HG02840 (cell line): ENCODE data around the gene RBMS3.

Experiments
- ATAC-seq: cut with Tn5 transposase; IDR thresholded peaks from one replicate; pipeline ENCODE4 v1.9.1; 2021; ENCODE audit warnings: mild to moderate bottlenecking, moderate library complexity, moderate number of reproducible peaks; ENCODE audit not compliant: unreplicated experiment, low FRiP score

The RBMS3 gene

GRCh38 chr3:29695643-29696198 lies 414.9 kb downstream of the RBMS3 start:
- no peak for ATAC-seq

GRCh38 chr3:29696311-29696710 lies 415.4 kb downstream of the RBMS3 start:
- ATAC-seq, result no peak

GRCh38 chr3:29697989-29698388 lies 417.1 kb downstream of the RBMS3 start:
- no peak for ATAC-seq

- ATAC-seq, result no peak
These were observed 419.4 kb downstream of the RBMS3 start for GRCh38 chr3:29700256-29700655.

DNA sequence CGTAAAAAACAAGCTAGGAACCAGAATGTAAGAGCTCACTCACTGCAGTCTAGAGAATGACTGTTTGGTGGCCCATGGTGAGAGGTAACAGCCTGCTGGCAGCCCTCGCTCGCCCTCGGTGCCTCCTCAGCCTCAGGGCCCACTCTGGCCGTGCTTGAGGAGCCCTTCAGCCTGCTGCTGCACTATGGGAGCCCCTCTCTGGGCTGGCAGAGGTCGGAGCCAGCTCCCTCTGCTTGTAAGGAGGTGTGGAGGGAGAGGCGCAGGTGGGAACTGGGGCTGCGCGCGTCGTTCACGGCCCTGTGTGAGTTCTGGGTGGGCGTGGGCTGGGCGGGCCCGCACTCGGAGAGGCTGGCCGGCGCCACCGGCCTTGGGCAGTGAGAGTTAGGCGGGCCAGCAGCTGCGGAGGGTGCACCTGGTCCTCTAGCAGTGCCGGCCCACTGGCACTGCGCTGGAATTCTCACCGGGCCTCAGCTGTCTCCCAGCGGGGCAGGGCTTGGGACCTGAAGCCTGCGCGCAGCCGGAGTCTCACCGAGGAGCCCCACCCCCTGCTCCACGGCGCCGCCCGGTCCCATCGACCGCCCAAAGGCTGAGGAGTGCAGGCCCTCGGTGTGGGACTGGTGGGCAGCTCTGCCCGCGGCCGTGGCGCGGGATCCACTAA lies 420.6 kb downstream of the RBMS3 start:
- ATAC-seq, result no peak

DNA sequence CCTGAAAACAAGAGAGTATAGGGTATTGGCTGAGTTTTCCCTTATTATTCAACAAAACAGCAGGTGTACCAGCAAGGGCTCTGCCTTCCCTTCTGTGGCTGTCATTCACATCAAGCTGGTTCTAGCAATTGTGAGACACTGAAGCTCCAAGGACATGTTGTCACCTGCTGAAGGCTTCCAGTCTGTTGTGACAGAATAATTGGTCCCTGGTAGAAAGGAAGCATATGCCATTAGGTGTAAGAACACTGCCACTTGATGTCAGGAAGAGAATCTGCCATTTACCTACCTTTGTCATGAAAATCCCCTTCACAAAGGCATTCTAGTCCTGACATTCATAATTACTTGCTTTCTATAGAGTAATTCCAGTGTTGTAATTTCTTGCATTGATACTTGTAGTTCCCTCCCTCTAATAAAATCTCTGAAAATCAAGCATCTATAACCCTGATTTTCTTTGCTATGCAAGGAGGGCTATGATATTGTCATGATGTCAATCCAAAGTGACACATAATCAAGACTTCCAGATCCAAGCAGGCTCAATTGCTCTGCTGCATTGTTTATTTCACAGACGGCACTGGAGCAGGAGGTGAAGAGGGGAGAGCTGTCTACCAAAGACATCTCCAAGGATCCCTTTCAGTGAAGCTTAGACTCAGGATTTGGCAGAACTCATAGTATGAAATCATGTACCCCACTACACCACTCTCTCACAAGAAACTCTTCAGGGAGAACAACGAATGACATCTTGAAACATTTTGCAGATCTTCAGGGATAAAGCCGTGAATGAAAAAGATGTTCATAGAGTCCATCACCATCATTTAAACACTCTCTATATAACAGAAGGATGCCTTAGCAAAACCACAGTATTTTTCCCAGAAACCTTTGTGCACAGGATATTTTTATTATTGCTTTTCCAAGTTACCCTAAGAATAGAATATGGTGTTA lies 425.3 kb downstream of the RBMS3 start:
- no peak for ATAC-seq

DNA sequence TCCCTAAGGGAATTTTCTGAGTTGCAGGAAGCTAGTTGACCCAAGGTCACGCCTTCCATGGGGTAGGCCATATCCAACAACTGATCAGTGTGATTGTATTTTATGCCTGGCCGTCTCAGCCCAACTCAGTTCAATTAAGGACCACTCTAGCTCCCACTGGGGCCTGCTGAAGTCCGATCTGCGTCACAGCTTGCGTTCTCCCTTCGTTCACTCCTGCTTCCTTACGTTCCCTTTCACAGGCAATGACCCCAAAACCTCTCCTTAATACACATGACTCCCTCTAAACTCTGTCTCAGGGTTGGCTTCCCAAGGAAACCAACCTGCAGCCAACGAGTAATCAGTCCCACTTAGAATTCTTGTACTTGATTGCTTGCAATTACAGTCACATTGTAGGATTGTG lies 428.0 kb downstream of the RBMS3 start:
- ATAC-seq, result no peak

DNA sequence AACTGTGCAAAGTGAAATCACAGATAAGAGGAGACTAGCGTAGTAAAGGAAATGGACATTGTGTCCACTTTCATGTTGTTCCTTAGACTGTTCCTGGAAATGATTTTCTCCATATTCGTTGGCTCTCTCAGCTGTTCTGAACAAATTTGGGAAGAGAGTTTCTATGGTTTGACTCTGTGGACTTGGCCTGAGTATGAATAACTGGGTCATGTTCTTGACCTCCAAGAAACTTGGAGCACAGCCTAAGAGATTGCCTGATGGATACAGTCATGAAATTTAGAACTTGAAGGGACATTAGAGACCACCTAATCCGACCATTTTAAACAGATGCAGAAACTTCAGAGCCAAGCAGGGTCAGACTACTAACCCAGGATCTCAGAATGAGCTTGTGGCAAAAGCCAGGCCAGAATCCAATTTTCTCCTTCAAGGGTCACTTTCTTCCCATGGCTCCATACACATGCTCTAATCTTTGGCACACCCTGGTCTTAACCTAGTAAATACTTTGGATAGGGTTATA lies 430.4 kb downstream of the RBMS3 start:
- no peak for ATAC-seq

DNA sequence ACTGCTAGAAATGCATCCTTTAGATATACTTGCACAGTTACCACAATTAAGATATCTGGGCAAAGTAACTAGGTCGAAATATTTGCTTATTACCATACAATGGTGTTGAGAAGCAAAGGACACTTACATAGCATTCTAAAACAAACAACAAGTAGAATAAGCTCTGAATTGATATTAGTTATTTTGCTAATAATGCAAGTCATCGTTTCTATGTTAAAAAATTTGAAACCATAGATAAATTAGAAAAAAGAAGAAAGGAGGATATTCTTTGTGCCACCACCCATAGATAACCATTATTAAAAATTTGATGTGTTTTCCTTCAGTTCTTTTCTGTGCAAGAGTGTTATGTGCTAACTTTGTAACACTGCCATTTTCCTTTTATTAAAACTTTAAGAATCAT lies 435.3 kb downstream of the RBMS3 start:
- ATAC-seq, result no peak

DNA sequence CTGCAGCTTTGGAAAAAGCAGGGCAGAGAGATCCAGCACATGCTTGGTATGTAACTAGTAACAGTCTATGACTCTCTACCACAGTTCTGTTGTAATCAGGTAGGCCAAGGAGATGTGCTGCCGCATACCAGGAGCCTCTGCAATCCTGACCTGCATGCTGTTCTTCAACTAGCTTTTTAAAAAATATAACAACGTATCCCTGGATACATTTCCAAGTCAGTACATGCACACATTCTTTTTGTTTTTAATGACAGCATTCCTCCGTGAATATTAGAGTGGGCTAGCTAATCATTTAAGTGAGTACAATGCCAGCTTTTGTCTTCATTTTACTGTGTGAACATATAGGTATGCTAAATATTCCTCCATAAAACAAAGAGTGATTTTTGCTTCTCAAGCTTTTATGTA lies 437.8 kb downstream of the RBMS3 start:
- no peak for ATAC-seq

GRCh38 chr3:29720665-29721064 lies 439.8 kb downstream of the RBMS3 start:
- ATAC-seq, result no peak

DNA sequence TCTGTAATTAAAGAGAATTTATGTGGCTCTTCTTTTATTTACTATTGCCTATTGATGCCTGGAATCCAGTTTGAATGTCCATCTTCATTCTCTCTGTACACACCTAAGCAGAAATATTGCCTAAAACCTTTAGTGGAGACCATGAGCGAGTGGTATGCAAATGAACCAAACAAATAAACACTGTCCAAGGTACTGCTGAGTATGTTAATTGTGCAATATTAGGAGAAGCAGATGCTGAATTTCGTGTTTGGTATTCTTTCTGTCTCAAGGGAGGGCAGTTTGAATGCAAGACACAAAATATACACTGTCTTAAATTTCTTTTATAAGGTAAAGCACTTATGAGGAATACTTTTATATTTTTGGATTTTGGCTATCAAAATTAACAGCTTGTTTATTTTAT lies 440.9 kb downstream of the RBMS3 start:
- ATAC-seq, result no peak

GRCh38 chr3:29731050-29731449 lies 450.2 kb downstream of the RBMS3 start:
- ATAC-seq, result no peak

DNA sequence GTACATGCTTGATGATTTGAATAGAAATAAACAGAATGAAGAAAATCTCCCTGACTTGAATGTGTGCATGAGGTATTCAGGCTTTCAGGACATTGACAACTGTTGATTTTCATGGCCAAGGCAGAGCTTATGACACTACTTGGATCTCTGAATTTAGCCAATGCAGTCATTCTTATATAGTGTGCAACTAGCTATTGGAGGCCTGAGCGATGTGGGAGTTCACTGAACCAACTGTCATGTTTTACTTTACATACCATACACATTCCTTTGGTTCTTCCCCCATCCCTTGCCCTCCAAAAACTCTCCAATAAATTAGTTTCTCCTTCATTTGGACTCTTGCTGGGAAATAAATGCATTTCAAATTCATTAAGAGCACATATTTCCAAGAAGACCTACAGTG lies 460.4 kb downstream of the RBMS3 start:
- ATAC-seq, result no peak

DNA sequence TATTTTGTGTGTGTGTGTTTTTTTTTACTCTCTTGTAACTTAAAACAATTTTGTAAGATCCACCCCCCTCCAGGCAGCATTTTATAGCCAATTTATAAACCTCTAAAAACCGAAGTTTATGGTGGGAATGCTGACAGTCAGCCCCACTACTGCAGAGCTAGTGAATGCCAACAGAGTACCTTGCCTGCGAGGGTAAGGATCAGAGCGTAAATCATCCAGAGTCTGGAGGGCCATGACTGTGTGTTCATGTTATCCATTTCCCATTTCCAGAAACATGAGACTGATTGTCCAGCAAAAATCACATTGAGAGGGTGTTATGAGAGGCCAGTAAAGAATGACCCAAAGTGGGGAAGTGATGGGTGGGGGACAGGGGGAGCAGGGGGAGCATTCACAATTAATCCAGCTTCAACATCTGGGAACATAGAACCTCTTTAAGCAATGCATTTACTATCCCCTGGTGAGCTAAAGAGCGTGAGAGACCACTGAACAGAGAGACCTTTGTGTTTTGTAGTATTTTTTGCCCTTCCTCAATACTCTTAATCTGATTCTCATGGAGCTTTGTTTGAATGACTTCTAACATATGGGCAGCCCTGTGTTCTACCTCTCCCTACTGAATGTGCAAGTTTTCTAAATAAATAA lies 464.5 kb downstream of the RBMS3 start:
- ATAC-seq, result no peak

- ATAC-seq, result no peak
These were observed 465.4 kb downstream of the RBMS3 start for GRCh38 chr3:29746163-29746760.

GRCh38 chr3:29747991-29748390 lies 467.1 kb downstream of the RBMS3 start:
- no peak for ATAC-seq

DNA sequence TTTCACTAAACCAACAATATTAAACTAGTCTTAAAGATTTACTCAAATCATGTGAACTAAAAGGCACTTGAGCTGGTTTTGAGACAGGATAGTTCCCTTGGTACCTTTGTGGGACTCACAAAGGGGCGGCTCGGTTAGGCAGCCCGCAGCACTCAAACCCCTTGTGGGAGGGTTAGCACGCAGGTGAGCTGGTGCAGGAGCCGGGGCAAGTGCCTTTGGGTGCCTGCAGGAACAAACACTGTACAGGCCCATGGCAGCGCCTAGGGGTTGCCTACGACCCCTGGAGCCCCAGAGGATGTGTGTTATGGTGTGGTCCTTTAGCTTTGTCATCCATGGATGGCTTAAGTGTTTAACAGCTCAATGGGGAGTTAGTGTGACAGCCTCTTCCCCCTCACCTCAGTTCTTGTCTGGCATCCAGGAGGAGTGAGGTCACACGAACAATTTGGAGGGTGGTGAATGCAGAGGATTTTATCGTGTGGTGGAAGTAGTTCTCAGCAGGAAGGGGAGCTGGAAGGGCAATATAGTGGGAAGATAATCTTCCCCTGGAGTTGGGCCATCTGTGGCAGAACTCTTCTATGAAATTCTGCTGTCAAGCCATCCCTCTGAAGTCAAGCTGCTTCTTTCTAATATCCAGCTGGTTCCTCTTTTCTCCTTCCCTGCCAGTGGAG lies 470.9 kb downstream of the RBMS3 start:
- ATAC-seq, result no peak

DNA sequence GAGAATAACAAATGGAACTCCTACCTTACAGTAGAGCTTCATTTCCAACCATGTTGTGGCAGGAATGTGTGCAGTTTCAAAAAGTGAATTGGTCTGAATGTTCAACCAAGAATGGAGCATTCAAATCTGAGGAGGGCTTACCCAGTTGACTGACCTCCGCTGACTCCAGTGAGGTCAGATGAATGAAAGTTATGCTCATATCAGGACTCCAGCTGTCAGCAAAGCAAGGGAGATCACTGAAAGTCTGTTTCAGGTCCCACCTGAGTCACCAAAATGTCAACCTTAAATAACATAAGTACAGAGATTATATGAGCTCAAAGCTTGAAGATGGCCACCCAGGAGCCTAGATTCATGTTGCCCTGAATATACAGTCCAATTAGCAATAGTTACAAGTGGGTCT lies 473.5 kb downstream of the RBMS3 start:
- ATAC-seq, result no peak

DNA sequence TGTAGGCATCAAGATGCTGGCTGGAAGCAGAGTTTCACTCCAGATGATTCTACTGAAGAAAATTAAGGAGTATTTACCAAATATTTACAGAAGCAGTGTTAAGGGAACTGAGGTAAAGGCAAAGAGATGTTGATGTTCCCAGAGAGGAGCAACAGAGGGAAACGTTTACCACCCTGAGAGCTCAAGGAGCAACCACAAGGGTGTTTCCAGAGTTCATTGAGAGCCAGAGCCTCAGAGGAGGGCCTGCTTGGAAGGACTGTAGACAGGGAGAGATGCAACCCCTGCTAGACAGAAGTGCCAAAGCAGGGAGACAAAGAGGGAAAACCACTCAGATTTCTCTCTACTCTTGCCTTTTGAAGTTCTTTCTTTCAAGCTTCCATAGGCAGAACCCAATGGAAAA lies 474.5 kb downstream of the RBMS3 start:
- ATAC-seq, result no peak
